OCI-LY7 (cell line): ENCODE measurements around the gene LEFTY2. TPM values are rescaled to one million over a fixed set of nuclear protein-coding genes. Genes with fewer than 3 reads are reported as not detected.

Experiments used
- BruUV-seq: library from RNA; stranded (reverse); fragments of 400-500 nt; replicated peaks from 2 replicates; lab custom pipeline; 2021; lab: Mats Ljungman, UMichigan
- CTCF ChIA-PET: fragments of 300-600 bp; sonication (Branson Sonifier 250); formaldehyde crosslinking; loops from one replicate; lab custom pipeline; 2022; ENCODE audit warnings: antibody characterized with exemption; ENCODE audit not compliant: unreplicated experiment; lab: Charles Lee
- POLR2A ChIA-PET: fragments of 300-600 bp; sonication (Branson Sonifier 250); formaldehyde crosslinking; loops from one replicate; lab custom pipeline; 2022; ENCODE audit warnings: antibody characterized with exemption; lab: Charles Lee
- DNase-seq: peaks from one replicate; pipeline ENCODE4 v3.0.0-alpha.2; 2015; ENCODE audit warnings: low spot score
- H2AFZ ChIP-seq: fragments of 200-600 bp; sonication (generic), shearing (Covaris generic); 2 replicates; pipeline ENCODE4 v1.6.1; 2014; ENCODE audit warnings: mild to moderate bottlenecking, antibody characterized with exemption, low read length, moderate library complexity
- H3K27ac ChIP-seq: fragments of 200-600 bp; sonication (generic); 2 replicates; pipeline ENCODE4 v1.5.1; 2014; ENCODE audit warnings: mixed run types, low read depth, mild to moderate bottlenecking, moderate library complexity, low read length, inconsistent platforms; ENCODE audit not compliant: poor library complexity, severe bottlenecking
- H3K36me3 ChIP-seq: fragments of 200-600 bp; sonication (generic); 2 replicates; pipeline ENCODE4 v1.6.1; 2014; ENCODE audit warnings: mild to moderate bottlenecking, antibody characterized with exemption, low read length, moderate library complexity, mixed read lengths; ENCODE audit not compliant: insufficient read depth
- H3K4me1 ChIP-seq: fragments of 200-600 bp; sonication (generic); 2 replicates; pipeline ENCODE4 v1.5.1; 2014; ENCODE audit warnings: mild to moderate bottlenecking, low read length; ENCODE audit not compliant: insufficient read depth, poor library complexity, severe bottlenecking
- H3K4me2 ChIP-seq: fragments of 200-600 bp; sonication (generic); 2 replicates; pipeline ENCODE4 v1.6.1; 2014; ENCODE audit warnings: mild to moderate bottlenecking, low read length
- H3K4me3 ChIP-seq: fragments of 200-600 bp; sonication (generic); 2 replicates; pipeline ENCODE4 v1.5.1; 2014; ENCODE audit warnings: mild to moderate bottlenecking, low read depth, low read length; ENCODE audit not compliant: poor library complexity, severe bottlenecking
- H3K79me2 ChIP-seq: fragments of 200-600 bp; sonication (generic); 2 replicates; pipeline ENCODE4 v1.6.1; 2016; ENCODE audit warnings: low read depth, mild to moderate bottlenecking, low read length, moderate library complexity, mixed read lengths; ENCODE audit not compliant: insufficient read depth
- H3K9me2 ChIP-seq: fragments of 200-600 bp; sonication (generic); 2 replicates; pipeline ENCODE4 v1.6.1; 2016; ENCODE audit warnings: mild to moderate bottlenecking, low read length, mixed read lengths; ENCODE audit not compliant: insufficient read depth
- H3K9me3 ChIP-seq: fragments of 200-600 bp; sonication (generic); 2 replicates; pipeline ENCODE4 v1.6.1; 2014; ENCODE audit warnings: mild to moderate bottlenecking, mixed run types, low read length, mixed read lengths
- H4K20me1 ChIP-seq: fragments of 200-600 bp; sonication (generic); 2 replicates; pipeline ENCODE4 v1.6.1; 2014; ENCODE audit warnings: mild to moderate bottlenecking, antibody characterized with exemption, low read length, moderate library complexity, mixed read lengths; ENCODE audit not compliant: insufficient read depth
- EZH2phosphoT487 ChIP-seq: fragments of 200-600 bp; sonication (generic); IDR thresholded peaks from 2 replicates; pipeline ENCODE4 v1.6.1; 2018; ENCODE audit warnings: low read depth, borderline replicate concordance, mild to moderate bottlenecking, mixed run types, antibody characterized with exemption, low read length, moderate library complexity, mixed read lengths
- intact Hi-C: fragments of 100-400 bp; cut with micrococcal nuclease; formaldehyde crosslinking; loops from one replicate; pipeline ENCODE4 v1.10.0; 2022; ENCODE audit not compliant: unreplicated experiment
- total RNA-seq, 2 experiments: library from RNA; depleted of rRNA in 1 of 2; stranded (reverse); fragments of >200 nt in 1 of 2; shearing (Covaris generic) in 1 of 2; gene quantifications; 2 replicates each; pipeline ENCODE4 v1.2.3, GENCODE V29; 2014 to 2022
- TF ChIP-seq, protein P1 (sequence below): fragments of 200-600 bp; sonication (generic); conservative IDR thresholded peaks from 2 replicates; pipeline ENCODE4 v1.5.1; 2014; ENCODE audit warnings: mild to moderate bottlenecking, antibody characterized with exemption, low read length, moderate library complexity, mixed read lengths

The LEFTY2 gene
- total RNA-seq, 2 experiments from 2014 or later, result 3.8 to 7.3 TPM

DNA sequence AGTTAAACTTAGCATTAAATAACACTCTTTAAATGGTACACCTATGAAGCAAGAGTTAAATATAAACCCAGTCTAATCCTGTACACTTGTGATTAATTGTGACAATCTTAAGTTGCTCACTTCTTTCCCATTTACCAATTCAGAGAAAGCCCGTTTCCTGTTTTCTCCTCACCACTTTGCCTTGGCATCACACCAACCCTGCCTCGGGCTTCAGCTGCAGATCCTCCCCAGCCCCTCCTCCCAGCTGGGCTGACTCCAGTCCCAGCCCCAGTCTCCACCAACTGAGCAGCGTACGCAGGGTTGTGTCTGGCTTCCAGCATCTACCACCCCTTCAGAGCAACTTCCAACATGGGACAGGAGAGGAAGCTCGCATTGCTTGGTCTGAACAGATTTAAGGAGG, 21.1 kb downstream of the LEFTY2 start:
- H3K4me3 ChIP-seq, result no peak overlapping the region
- no peaks in the 10 kb centered on the region for H3K9me2 ChIP-seq
- H3K79me2 ChIP-seq, result peaks cover 32% of the 10 kb centered on the region
- BruUV-seq, result no TSS peak
- ChIA-PET CTCF (no interaction called here), POLR2A (interaction anchor here (0.5 to 9.1 kb wide), 6 partner anchors 10 to 1778 kb away, joined by 3 to 83 read pairs (median 4); partner anchors contain the start of genes LEFTY1 and LEFTY2)
- DNase-seq, result no peak
- H3K27ac ChIP-seq, result no peak overlapping the region
- peaks cover 65% of the 10 kb centered on the region for H3K36me3 ChIP-seq
- TF ChIP-seq, protein P1, sequence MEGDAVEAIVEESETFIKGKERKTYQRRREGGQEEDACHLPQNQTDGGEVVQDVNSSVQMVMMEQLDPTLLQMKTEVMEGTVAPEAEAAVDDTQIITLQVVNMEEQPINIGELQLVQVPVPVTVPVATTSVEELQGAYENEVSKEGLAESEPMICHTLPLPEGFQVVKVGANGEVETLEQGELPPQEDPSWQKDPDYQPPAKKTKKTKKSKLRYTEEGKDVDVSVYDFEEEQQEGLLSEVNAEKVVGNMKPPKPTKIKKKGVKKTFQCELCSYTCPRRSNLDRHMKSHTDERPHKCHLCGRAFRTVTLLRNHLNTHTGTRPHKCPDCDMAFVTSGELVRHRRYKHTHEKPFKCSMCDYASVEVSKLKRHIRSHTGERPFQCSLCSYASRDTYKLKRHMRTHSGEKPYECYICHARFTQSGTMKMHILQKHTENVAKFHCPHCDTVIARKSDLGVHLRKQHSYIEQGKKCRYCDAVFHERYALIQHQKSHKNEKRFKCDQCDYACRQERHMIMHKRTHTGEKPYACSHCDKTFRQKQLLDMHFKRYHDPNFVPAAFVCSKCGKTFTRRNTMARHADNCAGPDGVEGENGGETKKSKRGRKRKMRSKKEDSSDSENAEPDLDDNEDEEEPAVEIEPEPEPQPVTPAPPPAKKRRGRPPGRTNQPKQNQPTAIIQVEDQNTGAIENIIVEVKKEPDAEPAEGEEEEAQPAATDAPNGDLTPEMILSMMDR, result no peak
- TF ChIP-seq EZH2phosphoT487, result no peak
- no peak overlapping the region for H2AFZ ChIP-seq
- no peak overlapping the region for H3K4me2 ChIP-seq
- intact Hi-C loops, result loop anchor here (5.0 to 10.0 kb wide), 2 partner anchors 57 to 735 kb away; no protein-coding TSS in a partner anchor
- peaks cover 36% of the 10 kb centered on the region for H3K4me1 ChIP-seq
- no peaks in the 10 kb centered on the region for H3K9me3 ChIP-seq
- 0 out of 2 replicates have a peak, but pooled peaks cover 5% of the 10 kb centered on the region for H4K20me1 ChIP-seq

DNA sequence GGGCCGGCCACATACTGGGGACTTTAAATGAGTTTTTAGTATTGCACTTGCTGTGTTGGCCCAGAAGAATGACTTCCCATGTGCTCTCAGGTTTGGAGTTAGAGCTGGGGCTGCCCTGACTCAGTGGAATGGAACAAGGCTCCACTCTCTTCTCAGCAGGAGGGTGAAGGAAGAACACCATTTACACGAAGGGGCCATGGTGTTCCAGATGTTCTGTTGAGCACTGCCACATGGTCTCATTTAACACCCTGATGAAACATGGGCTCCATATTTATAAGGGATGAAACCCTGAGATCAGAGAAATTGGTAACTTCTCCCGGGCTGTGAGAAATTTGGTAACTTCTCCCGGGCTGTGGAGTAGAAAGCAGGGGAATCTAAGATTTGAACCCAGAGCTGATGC, 22.7 kb downstream of the LEFTY2 start:
- 0 out of 2 replicates have a peak, but pooled peaks cover 5% of the 10 kb centered on the region for H4K20me1 ChIP-seq
- H3K4me1 ChIP-seq, result peaks cover 34% of the 10 kb centered on the region
- H3K79me2 ChIP-seq, result peaks cover 25% of the 10 kb centered on the region
- H3K36me3 ChIP-seq, result peaks cover 65% of the 10 kb centered on the region
- intact Hi-C loops, result no loop called here
- no peak overlapping the region for H3K27ac ChIP-seq
- DNase-seq, result no peak
- no peaks in the 10 kb centered on the region for H3K9me2 ChIP-seq
- no peak overlapping the region for H3K4me3 ChIP-seq
- H2AFZ ChIP-seq, result no peak overlapping the region
- no TSS peak for BruUV-seq
- POLR2A ChIA-PET, result interaction anchor here (0.6 to 0.9 kb wide), 2 partner anchors 35 to 57 kb away, joined by 4 read pairs; no protein-coding TSS in a partner anchor
- TF ChIP-seq, protein P1, result no peak
- TF ChIP-seq EZH2phosphoT487, result no peak
- no peaks in the 10 kb centered on the region for H3K9me3 ChIP-seq
- CTCF ChIA-PET, result no interaction called here
- H3K4me2 ChIP-seq, result no peak overlapping the region

DNA sequence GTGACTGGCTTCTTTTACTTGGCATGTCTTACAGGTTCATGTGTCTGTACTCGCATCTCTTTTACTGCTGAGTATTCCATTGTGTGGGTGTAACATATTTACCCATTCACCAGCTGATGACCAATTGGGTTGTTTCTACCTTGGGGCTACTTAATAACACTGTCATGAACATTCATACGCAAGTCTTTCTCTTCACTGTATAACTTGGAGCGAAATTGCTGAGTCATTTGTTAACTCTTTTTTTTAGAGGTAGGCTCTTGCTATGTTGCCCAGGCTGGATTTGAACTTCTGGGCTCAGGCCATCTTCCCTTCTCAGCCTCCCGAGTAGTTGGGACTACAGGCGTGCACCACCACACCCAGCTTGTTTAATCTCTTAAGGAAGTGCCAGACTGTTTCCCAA, 23.5 kb downstream of the LEFTY2 start:
- no peaks in the 10 kb centered on the region for H3K9me3 ChIP-seq
- no peak overlapping the region for H3K4me3 ChIP-seq
- POLR2A ChIA-PET, result interaction anchor here (0.7 kb wide), 1 partner anchor 64 kb away, joined by 3 read pairs; no protein-coding TSS in a partner anchor
- no peak for DNase-seq
- no peaks in the 10 kb centered on the region for H3K9me2 ChIP-seq
- intact Hi-C loops, result no loop called here
- no TSS peak for BruUV-seq
- 0 out of 2 replicates have a peak, but pooled peaks cover 5% of the 10 kb centered on the region for H4K20me1 ChIP-seq
- H3K4me1 ChIP-seq, result peaks cover 27% of the 10 kb centered on the region
- H3K79me2 ChIP-seq, result peaks cover 18% of the 10 kb centered on the region
- H3K4me2 ChIP-seq, result no peak overlapping the region
- CTCF ChIA-PET, result no interaction called here
- peaks cover 60% of the 10 kb centered on the region for H3K36me3 ChIP-seq
- no peak overlapping the region for H2AFZ ChIP-seq
- H3K27ac ChIP-seq, result no peak overlapping the region
- TF ChIP-seq, protein P1, result no peak
- no peak for TF ChIP-seq EZH2phosphoT487
